OCI-LY7 (cell line): ENCODE data around the gene MACROD2. TPM values are rescaled to one million over a fixed set of nuclear protein-coding genes. Genes with fewer than 3 reads are reported as not detected.

Experiments used
- BruUV-seq: library from RNA; stranded (reverse); fragments of 400-500 nt; replicated peaks from 2 replicates; lab custom pipeline; 2021; lab: Mats Ljungman, UMichigan
- CTCF ChIA-PET: fragments of 300-600 bp; sonication (Branson Sonifier 250); formaldehyde crosslinking; loops from one replicate; lab custom pipeline; 2022; ENCODE audit warnings: antibody characterized with exemption; ENCODE audit not compliant: unreplicated experiment; lab: Charles Lee
- POLR2A ChIA-PET: fragments of 300-600 bp; sonication (Branson Sonifier 250); formaldehyde crosslinking; loops from one replicate; lab custom pipeline; 2022; ENCODE audit warnings: antibody characterized with exemption; lab: Charles Lee
- DNase-seq: peaks from one replicate; pipeline ENCODE4 v3.0.0-alpha.2; 2015; ENCODE audit warnings: low spot score
- H2AFZ ChIP-seq: fragments of 200-600 bp; sonication (generic), shearing (Covaris generic); 2 replicates; pipeline ENCODE4 v1.6.1; 2014; ENCODE audit warnings: mild to moderate bottlenecking, antibody characterized with exemption, low read length, moderate library complexity
- H3K27ac ChIP-seq: fragments of 200-600 bp; sonication (generic); 2 replicates; pipeline ENCODE4 v1.5.1; 2014; ENCODE audit warnings: mixed run types, low read depth, mild to moderate bottlenecking, moderate library complexity, low read length, inconsistent platforms; ENCODE audit not compliant: poor library complexity, severe bottlenecking
- H3K36me3 ChIP-seq: fragments of 200-600 bp; sonication (generic); 2 replicates; pipeline ENCODE4 v1.6.1; 2014; ENCODE audit warnings: mild to moderate bottlenecking, antibody characterized with exemption, low read length, moderate library complexity, mixed read lengths; ENCODE audit not compliant: insufficient read depth
- H3K4me1 ChIP-seq: fragments of 200-600 bp; sonication (generic); 2 replicates; pipeline ENCODE4 v1.5.1; 2014; ENCODE audit warnings: mild to moderate bottlenecking, low read length; ENCODE audit not compliant: insufficient read depth, poor library complexity, severe bottlenecking
- H3K4me2 ChIP-seq: fragments of 200-600 bp; sonication (generic); 2 replicates; pipeline ENCODE4 v1.6.1; 2014; ENCODE audit warnings: mild to moderate bottlenecking, low read length
- H3K4me3 ChIP-seq: fragments of 200-600 bp; sonication (generic); 2 replicates; pipeline ENCODE4 v1.5.1; 2014; ENCODE audit warnings: mild to moderate bottlenecking, low read depth, low read length; ENCODE audit not compliant: poor library complexity, severe bottlenecking
- H3K79me2 ChIP-seq: fragments of 200-600 bp; sonication (generic); 2 replicates; pipeline ENCODE4 v1.6.1; 2016; ENCODE audit warnings: low read depth, mild to moderate bottlenecking, low read length, moderate library complexity, mixed read lengths; ENCODE audit not compliant: insufficient read depth
- H3K9me2 ChIP-seq: fragments of 200-600 bp; sonication (generic); 2 replicates; pipeline ENCODE4 v1.6.1; 2016; ENCODE audit warnings: mild to moderate bottlenecking, low read length, mixed read lengths; ENCODE audit not compliant: insufficient read depth
- H3K9me3 ChIP-seq: fragments of 200-600 bp; sonication (generic); 2 replicates; pipeline ENCODE4 v1.6.1; 2014; ENCODE audit warnings: mild to moderate bottlenecking, mixed run types, low read length, mixed read lengths
- H4K20me1 ChIP-seq: fragments of 200-600 bp; sonication (generic); 2 replicates; pipeline ENCODE4 v1.6.1; 2014; ENCODE audit warnings: mild to moderate bottlenecking, antibody characterized with exemption, low read length, moderate library complexity, mixed read lengths; ENCODE audit not compliant: insufficient read depth
- EZH2phosphoT487 ChIP-seq: fragments of 200-600 bp; sonication (generic); IDR thresholded peaks from 2 replicates; pipeline ENCODE4 v1.6.1; 2018; ENCODE audit warnings: low read depth, borderline replicate concordance, mild to moderate bottlenecking, mixed run types, antibody characterized with exemption, low read length, moderate library complexity, mixed read lengths
- intact Hi-C: fragments of 100-400 bp; cut with micrococcal nuclease; formaldehyde crosslinking; loops from one replicate; pipeline ENCODE4 v1.10.0; 2022; ENCODE audit not compliant: unreplicated experiment
- total RNA-seq, 2 experiments: library from RNA; depleted of rRNA in 1 of 2; stranded (reverse); fragments of >200 nt in 1 of 2; shearing (Covaris generic) in 1 of 2; gene quantifications; 2 replicates each; pipeline ENCODE4 v1.2.3, GENCODE V29; 2014 to 2022
- TF ChIP-seq, protein P1 (sequence below): fragments of 200-600 bp; sonication (generic); conservative IDR thresholded peaks from 2 replicates; pipeline ENCODE4 v1.5.1; 2014; ENCODE audit warnings: mild to moderate bottlenecking, antibody characterized with exemption, low read length, moderate library complexity, mixed read lengths

MACROD2 gene
- total RNA-seq, 2 experiments from 2014 or later = 0.09 to 4.5 TPM

DNA sequence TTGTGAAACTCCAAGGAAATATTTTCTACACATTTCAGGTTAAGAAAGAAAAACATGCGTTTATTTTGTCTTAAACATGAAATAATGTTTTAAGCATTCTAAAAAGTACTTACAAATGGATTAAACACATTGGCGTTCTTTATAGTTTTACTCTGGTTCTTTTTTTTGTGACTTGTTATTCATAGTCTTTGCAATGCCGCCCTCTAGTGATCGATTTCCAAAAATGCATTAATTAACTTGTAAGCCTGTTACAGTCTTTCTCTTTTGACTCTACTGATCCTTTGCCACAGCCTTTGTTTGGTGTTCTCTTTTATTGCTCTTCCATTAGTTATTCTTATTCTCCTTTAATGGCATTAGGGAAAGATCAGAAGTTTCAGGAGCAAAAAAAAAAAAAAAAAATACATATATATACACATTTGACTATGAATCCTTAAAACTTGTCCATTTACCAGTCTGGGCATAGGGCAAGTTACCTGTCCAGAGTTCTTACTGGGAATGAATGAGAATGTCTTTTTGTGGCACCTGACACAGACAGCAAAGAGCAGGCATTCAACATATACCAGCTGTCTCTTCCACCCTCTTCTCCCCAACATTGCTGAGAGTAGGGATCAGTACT is 59.9 kb downstream of the MACROD2 start:
- ChIA-PET CTCF (no interaction called here), POLR2A (interaction anchor here (0.5 kb wide), 1 partner anchor 281 kb away, joined by 4 read pairs; no protein-coding TSS in a partner anchor)
- H3K4me3 ChIP-seq = no peak overlapping the region
- BruUV-seq = no TSS peak
- H4K20me1 ChIP-seq = no peaks in the 10 kb centered on the region
- no peaks in the 10 kb centered on the region for H3K9me3 ChIP-seq
- H3K27ac ChIP-seq = no peak overlapping the region
- H2AFZ ChIP-seq = no peak overlapping the region
- H3K4me1 ChIP-seq = no peaks in the 10 kb centered on the region
- DNase-seq = peak; percentile 59
- H3K36me3 ChIP-seq = no peaks in the 10 kb centered on the region
- intact Hi-C loops = loop anchor here (2.0 to 5.0 kb wide), 2 partner anchors 234 to 938 kb away; no protein-coding TSS in a partner anchor
- no peak overlapping the region for H3K4me2 ChIP-seq
- no peaks in the 10 kb centered on the region for H3K79me2 ChIP-seq
- no peak for TF ChIP-seq EZH2phosphoT487
- TF ChIP-seq, protein P1, sequence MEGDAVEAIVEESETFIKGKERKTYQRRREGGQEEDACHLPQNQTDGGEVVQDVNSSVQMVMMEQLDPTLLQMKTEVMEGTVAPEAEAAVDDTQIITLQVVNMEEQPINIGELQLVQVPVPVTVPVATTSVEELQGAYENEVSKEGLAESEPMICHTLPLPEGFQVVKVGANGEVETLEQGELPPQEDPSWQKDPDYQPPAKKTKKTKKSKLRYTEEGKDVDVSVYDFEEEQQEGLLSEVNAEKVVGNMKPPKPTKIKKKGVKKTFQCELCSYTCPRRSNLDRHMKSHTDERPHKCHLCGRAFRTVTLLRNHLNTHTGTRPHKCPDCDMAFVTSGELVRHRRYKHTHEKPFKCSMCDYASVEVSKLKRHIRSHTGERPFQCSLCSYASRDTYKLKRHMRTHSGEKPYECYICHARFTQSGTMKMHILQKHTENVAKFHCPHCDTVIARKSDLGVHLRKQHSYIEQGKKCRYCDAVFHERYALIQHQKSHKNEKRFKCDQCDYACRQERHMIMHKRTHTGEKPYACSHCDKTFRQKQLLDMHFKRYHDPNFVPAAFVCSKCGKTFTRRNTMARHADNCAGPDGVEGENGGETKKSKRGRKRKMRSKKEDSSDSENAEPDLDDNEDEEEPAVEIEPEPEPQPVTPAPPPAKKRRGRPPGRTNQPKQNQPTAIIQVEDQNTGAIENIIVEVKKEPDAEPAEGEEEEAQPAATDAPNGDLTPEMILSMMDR = peak; percentile 89
- H3K9me2 ChIP-seq = no peaks in the 10 kb centered on the region

DNA sequence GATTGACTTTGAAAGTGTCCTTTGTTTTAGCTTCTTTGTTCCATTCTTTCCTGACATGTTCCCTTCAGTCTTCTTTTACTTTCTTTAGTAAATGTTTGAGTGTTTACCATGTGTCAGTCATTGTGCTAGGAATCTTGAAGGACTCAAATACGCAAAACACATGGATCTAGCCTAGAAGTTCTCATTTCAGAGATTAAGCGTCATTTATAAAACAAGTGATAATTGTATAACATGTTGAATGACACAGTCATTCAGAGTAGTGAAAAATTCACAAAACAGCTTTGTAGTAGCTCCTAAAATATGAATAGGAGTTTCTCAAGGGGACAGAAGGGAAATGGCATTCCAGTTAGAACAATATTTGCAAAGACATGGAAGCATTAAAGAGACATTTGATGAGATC is 66.9 kb downstream of the MACROD2 start:
- H3K4me1 ChIP-seq = no peaks in the 10 kb centered on the region
- H4K20me1 ChIP-seq = no peaks in the 10 kb centered on the region
- CTCF ChIA-PET = no interaction called here
- no peaks in the 10 kb centered on the region for H3K9me3 ChIP-seq
- H3K79me2 ChIP-seq = no peaks in the 10 kb centered on the region
- DNase-seq = no peak
- H2AFZ ChIP-seq = no peak overlapping the region
- no peaks in the 10 kb centered on the region for H3K36me3 ChIP-seq
- H3K4me2 ChIP-seq = no peak overlapping the region
- no peak overlapping the region for H3K4me3 ChIP-seq
- intact Hi-C loops = no loop called here
- no peak for TF ChIP-seq EZH2phosphoT487
- TF ChIP-seq, protein P1 = no peak
- no TSS peak for BruUV-seq
- H3K9me2 ChIP-seq = no peaks in the 10 kb centered on the region
- H3K27ac ChIP-seq = no peak overlapping the region
- POLR2A ChIA-PET = interaction anchor here (0.6 to 0.9 kb wide), 2 partner anchors 14 to 1590 kb away, joined by 3 to 4 read pairs; no protein-coding TSS in a partner anchor

DNA sequence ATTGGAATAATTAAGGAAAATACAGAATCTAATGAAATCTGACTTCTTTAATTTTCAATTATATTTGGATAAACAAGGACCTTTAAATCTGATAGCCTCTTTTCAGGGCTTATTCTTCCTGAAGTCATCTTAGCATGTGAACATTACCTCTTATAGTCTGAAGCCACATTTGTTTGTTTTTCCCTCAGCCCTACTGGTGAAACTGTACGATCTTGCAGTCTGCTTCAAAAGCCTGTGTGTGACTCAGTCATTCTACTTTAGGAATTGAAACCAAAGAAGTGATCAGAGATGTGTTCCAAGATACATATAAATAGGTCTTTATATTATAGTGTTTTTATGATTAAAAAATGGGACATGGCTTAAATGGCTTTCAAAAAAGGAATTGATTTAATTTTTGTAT is 67.5 kb downstream of the MACROD2 start:
- CTCF ChIA-PET = no interaction called here
- Histone ChIP-seq H2AFZ (no peak overlapping the region), H3K4me3 (no peak overlapping the region), H3K9me3 (no peaks in the 10 kb centered on the region), H3K27ac (no peak overlapping the region), H3K4me1 (no peaks in the 10 kb centered on the region), H3K4me2 (no peak overlapping the region), H3K79me2 (no peaks in the 10 kb centered on the region), H4K20me1 (no peaks in the 10 kb centered on the region), H3K9me2 (no peaks in the 10 kb centered on the region), H3K36me3 (no peaks in the 10 kb centered on the region)
- POLR2A ChIA-PET = no interaction called here
- BruUV-seq = no TSS peak
- intact Hi-C loops = no loop called here
- no peak for DNase-seq
- TF ChIP-seq, protein P1 = no peak
- no peak for TF ChIP-seq EZH2phosphoT487
